ENCODE measurements around the gene TEX22. TPM values are rescaled to one million over a fixed set of nuclear protein-coding genes. Genes with fewer than 3 reads are reported as not detected.

The TEX22 gene
- total RNA-seq, 1 experiment from 2014 or later = 2.6 TPM

DNA sequence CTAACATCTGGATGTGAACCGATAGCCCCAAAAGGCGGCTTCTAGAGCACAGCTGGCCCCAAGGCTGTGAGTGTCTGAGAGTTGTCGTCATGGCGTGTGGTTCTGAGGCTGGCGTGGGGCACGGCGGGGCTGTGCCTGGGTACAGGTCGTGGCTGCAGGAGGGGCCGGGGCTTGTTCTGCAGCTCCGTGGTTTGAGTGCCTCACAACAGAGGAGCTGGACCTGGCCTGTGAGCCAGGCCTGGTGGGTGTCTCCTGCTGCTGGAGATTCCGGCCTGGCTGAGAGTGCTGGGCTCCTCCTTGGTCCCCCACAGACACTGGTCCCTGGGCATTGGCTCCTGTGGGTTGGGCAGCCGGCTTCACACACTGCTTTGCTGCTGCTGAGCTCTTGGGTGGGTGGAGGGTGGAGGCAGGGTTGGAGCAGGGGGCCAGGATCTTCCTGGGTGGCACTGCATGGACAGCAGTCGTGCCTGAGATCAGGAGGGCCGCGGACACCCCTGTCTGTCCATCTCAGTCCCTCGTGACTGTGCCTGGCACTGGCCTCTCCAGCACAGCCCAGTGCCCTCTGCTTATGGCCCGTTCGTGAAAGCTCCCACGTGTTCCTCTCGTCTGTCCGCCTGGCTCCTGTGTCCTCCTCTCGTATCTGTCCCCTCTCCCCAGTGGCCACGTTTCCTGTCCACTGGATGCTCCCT, 31.8 kb upstream of the TEX22 start:
- Histone ChIP-seq H3K4me2 (no peak overlapping the region), H3K4me1 (replicated peaks; ENCODE audit: insufficient read depth) (no peaks in the 10 kb centered on the region), H3K4me3 (no peak overlapping the region), H3K79me2 (ENCODE audit: low read depth) (no peaks in the 10 kb centered on the region), H4K20me1 (ENCODE audit: insufficient read depth) (no peaks in the 10 kb centered on the region), H3F3A (ENCODE audit: insufficient read depth, low read depth) (0 out of 2 replicates have a peak, but pooled peaks cover 4% of the 10 kb centered on the region), H3K27ac (no peak overlapping the region), H2AFZ (no peak overlapping the region), H3K36me3 (ENCODE audit: low read depth) (no peaks in the 10 kb centered on the region), H3K9me3 (ENCODE audit: insufficient read depth, low read depth) (no peaks in the 10 kb centered on the region), H3K9me2 (ENCODE audit: insufficient read depth) (no peaks in the 10 kb centered on the region), H3K27me3 (ENCODE audit: insufficient read depth, low read depth) (no peaks in the 10 kb centered on the region)
- POLR2A ChIA-PET (ENCODE audit: unreplicated experiment) = no interaction called here
- CTCF ChIA-PET = no interaction called here
- intact Hi-C loops (cut with micrococcal nuclease; ENCODE audit: unreplicated experiment) = no loop called here
- no peak for DNase-seq
- TF ChIP-seq EZH2 (IDR thresholded peaks at IDR 0.05; ENCODE audit: low read depth) = no peak
- TF ChIP-seq, protein P1, sequence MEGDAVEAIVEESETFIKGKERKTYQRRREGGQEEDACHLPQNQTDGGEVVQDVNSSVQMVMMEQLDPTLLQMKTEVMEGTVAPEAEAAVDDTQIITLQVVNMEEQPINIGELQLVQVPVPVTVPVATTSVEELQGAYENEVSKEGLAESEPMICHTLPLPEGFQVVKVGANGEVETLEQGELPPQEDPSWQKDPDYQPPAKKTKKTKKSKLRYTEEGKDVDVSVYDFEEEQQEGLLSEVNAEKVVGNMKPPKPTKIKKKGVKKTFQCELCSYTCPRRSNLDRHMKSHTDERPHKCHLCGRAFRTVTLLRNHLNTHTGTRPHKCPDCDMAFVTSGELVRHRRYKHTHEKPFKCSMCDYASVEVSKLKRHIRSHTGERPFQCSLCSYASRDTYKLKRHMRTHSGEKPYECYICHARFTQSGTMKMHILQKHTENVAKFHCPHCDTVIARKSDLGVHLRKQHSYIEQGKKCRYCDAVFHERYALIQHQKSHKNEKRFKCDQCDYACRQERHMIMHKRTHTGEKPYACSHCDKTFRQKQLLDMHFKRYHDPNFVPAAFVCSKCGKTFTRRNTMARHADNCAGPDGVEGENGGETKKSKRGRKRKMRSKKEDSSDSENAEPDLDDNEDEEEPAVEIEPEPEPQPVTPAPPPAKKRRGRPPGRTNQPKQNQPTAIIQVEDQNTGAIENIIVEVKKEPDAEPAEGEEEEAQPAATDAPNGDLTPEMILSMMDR (conservative IDR thresholded peaks at IDR 0.05) = no peak
- BruUV-seq (replicated peaks) = no TSS peak

DNA sequence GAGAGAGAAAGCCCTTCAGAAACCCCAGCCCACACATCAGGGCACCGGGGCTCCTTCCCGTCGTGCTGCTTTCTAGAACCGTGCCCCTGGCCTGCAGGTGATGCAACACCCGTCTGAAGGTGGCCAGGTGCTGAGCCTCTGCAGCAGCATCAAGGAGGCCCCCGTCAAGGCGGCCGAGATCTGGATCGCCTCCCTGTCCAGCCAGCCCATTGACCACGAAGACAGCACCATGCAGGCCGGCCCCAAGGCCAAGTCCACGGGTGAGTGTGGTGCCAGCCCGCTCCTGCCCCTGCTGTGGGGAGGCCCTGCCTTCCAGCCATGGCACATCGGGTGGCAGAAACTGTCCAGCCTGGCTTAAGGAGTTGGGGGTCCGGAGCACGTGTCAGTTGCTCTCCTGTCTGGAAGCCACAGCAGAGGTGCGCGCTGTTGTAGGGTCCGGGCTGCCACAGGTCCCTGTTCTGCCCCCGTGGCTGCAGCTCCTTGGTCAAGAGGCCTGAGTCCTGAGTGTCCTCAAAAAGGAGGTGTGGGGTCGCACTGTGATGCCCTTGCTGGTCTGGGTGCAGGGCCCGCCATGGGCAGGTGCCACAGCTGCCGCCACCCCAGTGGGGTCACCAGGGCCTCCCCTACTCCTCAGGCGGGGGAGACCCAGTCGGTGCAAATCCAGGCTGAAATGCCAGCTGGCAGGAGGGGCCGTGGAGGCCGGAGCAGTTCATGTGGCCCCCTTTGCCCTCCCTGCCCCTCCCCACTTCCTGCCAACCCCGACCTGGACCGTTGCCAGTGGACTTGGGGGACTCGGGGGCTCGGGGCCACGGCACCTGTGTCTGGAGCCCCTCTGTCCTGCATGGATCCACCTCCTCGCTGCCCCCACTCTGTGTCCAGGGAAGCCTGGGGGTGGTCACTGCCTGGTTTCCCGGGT, 31.0 kb upstream of the TEX22 start:
- Histone ChIP-seq H3K27ac (no peak overlapping the region), H2AFZ (no peak overlapping the region), H3K79me2 (ENCODE audit: low read depth) (no peaks in the 10 kb centered on the region), H3K4me2 (no peak overlapping the region), H3F3A (ENCODE audit: insufficient read depth, low read depth) (0 out of 2 replicates have a peak, but pooled peaks cover 4% of the 10 kb centered on the region), H3K4me1 (replicated peaks; ENCODE audit: insufficient read depth) (no peaks in the 10 kb centered on the region), H3K27me3 (ENCODE audit: insufficient read depth, low read depth) (no peaks in the 10 kb centered on the region), H3K36me3 (ENCODE audit: low read depth) (no peaks in the 10 kb centered on the region), H3K9me3 (ENCODE audit: insufficient read depth, low read depth) (no peaks in the 10 kb centered on the region), H3K4me3 (no peak overlapping the region), H4K20me1 (ENCODE audit: insufficient read depth) (no peaks in the 10 kb centered on the region), H3K9me2 (ENCODE audit: insufficient read depth) (no peaks in the 10 kb centered on the region)
- intact Hi-C loops (cut with micrococcal nuclease; ENCODE audit: unreplicated experiment) = no loop called here
- no TSS peak for BruUV-seq (replicated peaks)
- POLR2A ChIA-PET (ENCODE audit: unreplicated experiment) = no interaction called here
- CTCF ChIA-PET = no interaction called here
- no peak for TF ChIP-seq EZH2 (IDR thresholded peaks at IDR 0.05; ENCODE audit: low read depth)
- TF ChIP-seq, protein P1 (conservative IDR thresholded peaks at IDR 0.05) = no peak
- no peak for DNase-seq

DNA sequence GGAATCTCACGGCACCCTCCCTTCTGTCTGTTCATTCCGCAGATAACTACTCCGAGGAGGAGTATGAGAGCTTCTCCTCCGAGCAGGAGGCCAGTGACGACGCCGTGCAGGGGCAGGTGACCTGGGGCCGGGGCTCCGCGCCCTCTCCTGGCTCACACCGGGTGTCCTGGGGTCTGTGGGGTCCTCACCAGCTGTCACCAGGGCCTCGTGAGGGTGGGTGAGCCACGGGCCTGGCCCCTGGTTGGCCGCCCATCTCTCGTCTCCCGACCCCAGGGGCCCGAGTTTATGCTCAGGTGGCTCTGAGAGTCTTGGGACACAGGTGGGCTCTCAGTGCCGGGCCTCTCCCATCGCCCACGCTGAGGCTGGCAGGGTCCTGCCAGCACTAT, 30.3 kb upstream of the TEX22 start:
- TF ChIP-seq EZH2 (IDR thresholded peaks at IDR 0.05; ENCODE audit: low read depth) = no peak
- TF ChIP-seq, protein P1 (conservative IDR thresholded peaks at IDR 0.05) = no peak
- Histone ChIP-seq H3K27me3 (ENCODE audit: insufficient read depth, low read depth) (no peaks in the 10 kb centered on the region), H2AFZ (no peak overlapping the region), H3K4me1 (replicated peaks; ENCODE audit: insufficient read depth) (no peaks in the 10 kb centered on the region), H3K27ac (no peak overlapping the region), H3F3A (ENCODE audit: insufficient read depth, low read depth) (0 out of 2 replicates have a peak, but pooled peaks cover 4% of the 10 kb centered on the region), H3K79me2 (ENCODE audit: low read depth) (no peaks in the 10 kb centered on the region), H3K9me2 (ENCODE audit: insufficient read depth) (no peaks in the 10 kb centered on the region), H3K4me3 (no peak overlapping the region), H3K9me3 (ENCODE audit: insufficient read depth, low read depth) (no peaks in the 10 kb centered on the region), H4K20me1 (ENCODE audit: insufficient read depth) (no peaks in the 10 kb centered on the region), H3K4me2 (no peak overlapping the region), H3K36me3 (ENCODE audit: low read depth) (no peaks in the 10 kb centered on the region)
- DNase-seq = no peak
- CTCF ChIA-PET = no interaction called here
- POLR2A ChIA-PET (ENCODE audit: unreplicated experiment) = no interaction called here
- no TSS peak for BruUV-seq (replicated peaks)
- intact Hi-C loops (cut with micrococcal nuclease; ENCODE audit: unreplicated experiment) = no loop called here

Data from PC-9 (cell line).